ENCODE results near the gene GABRG3. TPM values are rescaled to one million over a fixed set of nuclear protein-coding genes. Genes with fewer than 3 reads are reported as not detected.

Gene GABRG3
- total RNA-seq, 1 donor from 2014 or later, result not detected

- no peak for DNase-seq (ENCODE audit: low read depth in 2 of 2)
Measured at GRCh38 chr15:27241943-27242342, 271.0 kb downstream of the GABRG3 start.

- no peak for DNase-seq (ENCODE audit: low read depth in 2 of 2)
Measured at GRCh38 chr15:27244047-27244446, 273.1 kb downstream of the GABRG3 start.

- no peak for DNase-seq (ENCODE audit: low read depth in 2 of 2)
Measured at GRCh38 chr15:27248251-27248650, 277.3 kb downstream of the GABRG3 start.

GRCh38 chr15:27249046-27249759 is 278.2 kb downstream of the GABRG3 start:
- DNase-seq (ENCODE audit: low read depth in 2 of 2), result no peak

- DNase-seq (ENCODE audit: low read depth in 2 of 2), result no peak
Measured at GRCh38 chr15:27249760-27250109, 278.8 kb downstream of the GABRG3 start.

GRCh38 chr15:27250223-27250622 is 279.2 kb downstream of the GABRG3 start:
- DNase-seq (ENCODE audit: low read depth in 2 of 2), result no peak

- DNase-seq (ENCODE audit: low read depth in 2 of 2), result no peak
Measured at GRCh38 chr15:27254055-27254454, 283.1 kb downstream of the GABRG3 start.

GRCh38 chr15:27254801-27255200 is 283.8 kb downstream of the GABRG3 start:
- no peak for DNase-seq (ENCODE audit: low read depth in 2 of 2)

GRCh38 chr15:27256446-27256845 is 285.5 kb downstream of the GABRG3 start:
- DNase-seq (ENCODE audit: low read depth in 2 of 2), result no peak

- no peak for DNase-seq (ENCODE audit: low read depth in 2 of 2)
Measured at GRCh38 chr15:27258287-27258686, 287.3 kb downstream of the GABRG3 start.

- no peak for DNase-seq (ENCODE audit: low read depth in 2 of 2)
Measured at GRCh38 chr15:27260523-27260922, 289.5 kb downstream of the GABRG3 start.

- no peak for DNase-seq (ENCODE audit: low read depth in 2 of 2)
Measured at GRCh38 chr15:27268923-27269322, 297.9 kb downstream of the GABRG3 start.

GRCh38 chr15:27271258-27271657 is 300.3 kb downstream of the GABRG3 start:
- no peak for DNase-seq (ENCODE audit: low read depth in 2 of 2)

- no peak for DNase-seq (ENCODE audit: low read depth in 2 of 2)
Measured at GRCh38 chr15:27272427-27272826, 301.4 kb downstream of the GABRG3 start.

- no peak for DNase-seq (ENCODE audit: low read depth in 2 of 2)
Measured at GRCh38 chr15:27273506-27273905, 302.5 kb downstream of the GABRG3 start.

- DNase-seq (ENCODE audit: low read depth in 2 of 2), result no peak
Measured at GRCh38 chr15:27278761-27279160, 307.8 kb downstream of the GABRG3 start.

- no peak for DNase-seq (ENCODE audit: low read depth in 2 of 2)
Measured at GRCh38 chr15:27292641-27293040, 321.7 kb downstream of the GABRG3 start.

GRCh38 chr15:27293607-27294006 is 322.6 kb downstream of the GABRG3 start:
- no peak for DNase-seq (ENCODE audit: low read depth in 2 of 2)

- no peak for DNase-seq (ENCODE audit: low read depth in 2 of 2)
Measured at GRCh38 chr15:27317736-27318135, 346.8 kb downstream of the GABRG3 start.

- no peak for DNase-seq (ENCODE audit: low read depth in 2 of 2)
Measured at GRCh38 chr15:27323801-27324200, 352.8 kb downstream of the GABRG3 start.

- no peak for DNase-seq (ENCODE audit: low read depth in 2 of 2)
Measured at GRCh38 chr15:27324886-27325615, 354.1 kb downstream of the GABRG3 start.

GRCh38 chr15:27327467-27328025 is 356.6 kb downstream of the GABRG3 start:
- DNase-seq (ENCODE audit: low read depth in 2 of 2), result no peak

- no peak for DNase-seq (ENCODE audit: low read depth in 2 of 2)
Measured at GRCh38 chr15:27328186-27328585, 357.2 kb downstream of the GABRG3 start.
